Measurements from ENCODE around the gene CDKAL1. TPM values are rescaled to one million over a fixed set of nuclear protein-coding genes. Genes with fewer than 3 reads are reported as not detected.

The CDKAL1 gene
- total and polyA plus RNA-seq, 2 of the 8 experiments (the other 6 are each of a cell fraction or from before 2014, with no cell fraction given), result 8.4 to 24.6 TPM

- FAIRE-seq (no peak), DNase-seq (ENCODE audit: low read depth in 1 of 2, low spot score in 2 of 2) (no peak)
- CTCF ChIA-PET (ENCODE audit: partially characterized antibody), result interaction anchor here (2.2 kb wide), 1 partner anchor 14 kb away, joined by 5 read pairs; no protein-coding TSS in a partner anchor
- Histone ChIP-seq H2BK15ac (ENCODE audit: low read length) (no peak overlapping the region), H2AFZ (ENCODE audit: low read length) (no peak overlapping the region), H3K9ac (replicated peaks in 1 of 4; ENCODE audit: extremely low read depth in 1 of 4, low read depth in 3 of 4, low read length in 3 of 4) (no peak overlapping the region), H4K91ac (replicated peaks; ENCODE audit: insufficient read length, low read length) (no peak overlapping the region), H4K20me1 (replicated peaks in 1 of 2; ENCODE audit: control insufficient read depth in 1 of 2, insufficient read depth in 2 of 2, low read length in 2 of 2) (no peaks in the 10 kb centered on the region), H3K79me1 (ENCODE audit: low read depth, low read length) (no peaks in the 10 kb centered on the region), H3K4me2 (ENCODE audit: insufficient read depth in 1 of 2, low read depth in 2 of 2, low read length in 2 of 2) (no peak overlapping the region), H2BK12ac (ENCODE audit: low read depth, low read length) (no peak overlapping the region), H3K27me3 (replicated peaks in 1 of 4; ENCODE audit: control insufficient read depth in 3 of 4, extremely low read depth in 1 of 4, insufficient read depth in 3 of 4, low read length in 3 of 4) (no peaks in the 10 kb centered on the region), H3K4ac (replicated peaks; ENCODE audit: insufficient read length, low read depth, low read length) (no peak overlapping the region), H3K18ac (ENCODE audit: extremely low read depth, low read length) (no peak overlapping the region), H3K36me3 (ENCODE audit: control insufficient read depth in 2 of 4, insufficient read depth in 4 of 4, low read length in 3 of 4) (no peaks in the 10 kb centered on the region; a peak in 1 of 8 replicates), H4K5ac (ENCODE audit: insufficient read length, low read depth, low read length) (no peak overlapping the region), H3K27ac (ENCODE audit: low read depth, low read length) (no peak overlapping the region), H2AK5ac (ENCODE audit: low read depth, low read length) (no peak overlapping the region), H3K23ac (ENCODE audit: insufficient read length) (no peak overlapping the region), H2BK5ac (ENCODE audit: low read depth, low read length) (no peak overlapping the region), H3K4me3 (ENCODE audit: extremely low read depth in 1 of 4, insufficient read depth in 2 of 4, low read depth in 3 of 4, low read length in 4 of 4) (no peak overlapping the region), H3K14ac (ENCODE audit: insufficient read length) (no peak overlapping the region), H3K4me1 (replicated peaks in 1 of 4; ENCODE audit: control insufficient read depth in 3 of 4, insufficient read depth in 4 of 4, low read length in 3 of 4) (0 out of 7 replicates have a peak, but pooled peaks cover 0 to 2% (median 0%) of the 10 kb centered on the region in 4 experiments), H3K9me3 (ENCODE audit: insufficient read depth in 2 of 2, low read depth in 1 of 2, low read length in 1 of 2) (peaks cover 0 to 6% of the 10 kb centered on the region in 2 experiments; a peak in 1 of 4 replicates), H3K56ac (replicated peaks; ENCODE audit: insufficient read length, low read depth, low read length) (no peak overlapping the region), H4K8ac (ENCODE audit: extremely low read depth, insufficient read depth, low read length) (no peak overlapping the region), H2BK20ac (ENCODE audit: low read length) (no peak overlapping the region), H3K79me2 (ENCODE audit: control insufficient read depth in 1 of 2, insufficient read depth in 2 of 2, low read length in 2 of 2) (no peaks in the 10 kb centered on the region), H2BK120ac (replicated peaks; ENCODE audit: low read depth, low read length) (no peak overlapping the region), H3K23me2 (ENCODE audit: low read depth, low read length) (no peaks in the 10 kb centered on the region)
- WGBS, 2 experiments (ENCODE audit: extremely low coverage in 1 of 2, insufficient coverage in 1 of 2, insufficient read length in 1 of 2, insufficient replicate concordance in 2 of 2, low coverage in 1 of 2, low lambda C conversion rate in 2 of 2, missing lambda C conversion rate in 1 of 2), result 95% methylated on average over 1 of the region's 1 CpG; no CpG with 5 or more reads in 1 of the 2 experiments
- POLR2A ChIA-PET (ENCODE audit: partially characterized antibody), result no interaction called here
- no peak for TF ChIP-seq E2F6 (IDR thresholded peaks at IDR 0.05)
- no peak for TF ChIP-seq ATF2 (IDR thresholded peaks at IDR 0.05; ENCODE audit: low read length)
- no peak for TF ChIP-seq CTCF (IDR thresholded peaks at IDR 0.05; ENCODE audit: control extremely low read depth in 1 of 3, insufficient read depth in 1 of 3, low read depth in 1 of 3, low read length in 3 of 3)
- TF ChIP-seq ATF3 (IDR thresholded peaks at IDR 0.05; ENCODE audit: insufficient read depth, low read depth, low read length), result no peak
- TF ChIP-seq RFX5 (IDR thresholded peaks at IDR 0.05; ENCODE audit: borderline replicate concordance, low read depth, low read length), result no peak
- TF ChIP-seq HDAC6 (IDR thresholded peaks at IDR 0.05; ENCODE audit: low read depth, low read length), result no peak
- TF ChIP-seq MAX (IDR thresholded peaks at IDR 0.05), result no peak
- no peak for TF ChIP-seq CREB1 (IDR thresholded peaks at IDR 0.05)
Measured at GRCh38 chr6:20805021-20805420, 270.8 kb downstream of the CDKAL1 start.

Data from H1 (cell line).